ENCODE measurements around the gene CLPSL1.
A peak's percentile ranks its signal among the peaks of the same experiment; 100 is the strongest.
"Not testable (repeated sequence)": the region's sequence is repeated elsewhere in the genome, so short reads cannot be mapped to it uniquely, and the experiment has no call there.

The CLPSL1 gene

DNA sequence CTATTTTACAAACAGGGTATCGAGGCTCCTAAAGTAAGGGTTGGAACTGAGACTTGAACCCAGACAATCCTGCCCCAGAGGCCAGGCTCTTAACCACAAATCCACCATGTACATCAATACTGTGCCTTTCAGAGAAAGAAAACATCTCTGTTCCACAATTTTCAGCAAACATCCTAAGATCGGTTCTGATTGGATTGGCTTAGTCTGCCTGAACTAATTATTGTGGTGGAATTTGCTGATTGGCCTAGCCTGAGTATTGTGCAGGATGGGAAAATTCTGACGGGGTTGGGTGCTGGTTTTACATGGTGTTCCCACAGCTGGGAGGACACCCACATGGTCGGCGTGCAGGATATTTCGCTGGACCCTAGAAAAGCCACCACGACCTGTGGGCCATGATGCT, at the start of gene CLPSL1:
CLPSL1 (plus strand) TSS at position 301 of the 400 bp plus-strand sequence; CDS start at position 393, 92 bp downstream.
- no peak for DNase-seq

GRCh38 chr6:35731414-35731735, 49.4 kb upstream of the CLPSL1 start:
- peak; percentile 83 for DNase-seq

DNA sequence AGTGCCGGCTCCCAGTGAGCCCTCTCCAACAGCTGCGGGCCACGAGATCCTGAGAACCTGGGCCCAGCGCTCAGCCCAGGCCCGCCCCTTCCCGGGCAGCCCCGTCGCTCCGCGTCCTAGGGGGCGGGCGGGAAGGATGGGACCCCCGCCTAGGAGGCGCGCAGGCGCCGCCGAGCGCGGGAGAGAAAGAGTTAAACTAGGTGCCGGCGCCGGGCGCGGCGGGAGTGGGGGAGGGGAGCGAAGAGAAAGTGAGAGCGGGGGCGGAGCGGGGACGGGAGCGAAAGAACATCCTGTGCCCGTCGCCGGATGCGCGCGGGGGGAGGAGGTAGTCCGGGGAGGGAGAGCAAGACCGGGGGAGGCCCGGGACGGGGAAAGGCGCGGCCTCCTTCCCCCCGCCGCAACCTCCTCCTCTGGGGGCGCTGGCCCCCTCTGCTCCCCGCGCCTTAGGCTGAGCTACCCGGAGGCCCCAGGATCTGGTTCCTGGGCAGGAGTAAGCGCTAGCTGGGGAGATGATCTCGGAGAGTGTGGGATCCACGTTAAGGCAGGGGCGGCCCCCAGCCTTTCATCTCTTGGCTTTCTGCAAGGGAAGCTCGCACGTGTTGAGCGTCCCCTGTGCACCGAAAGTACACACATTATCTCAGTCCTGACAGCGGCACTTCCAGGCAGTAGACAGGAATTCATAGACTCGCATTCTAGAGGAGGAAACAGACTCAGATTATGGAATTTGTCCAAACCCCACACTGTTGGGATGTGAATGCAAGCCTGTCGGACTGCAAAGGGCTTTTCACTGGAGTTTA, 48.9 kb upstream of the CLPSL1 start:
- DNase-seq = peak; percentile 77 to 86

DNA sequence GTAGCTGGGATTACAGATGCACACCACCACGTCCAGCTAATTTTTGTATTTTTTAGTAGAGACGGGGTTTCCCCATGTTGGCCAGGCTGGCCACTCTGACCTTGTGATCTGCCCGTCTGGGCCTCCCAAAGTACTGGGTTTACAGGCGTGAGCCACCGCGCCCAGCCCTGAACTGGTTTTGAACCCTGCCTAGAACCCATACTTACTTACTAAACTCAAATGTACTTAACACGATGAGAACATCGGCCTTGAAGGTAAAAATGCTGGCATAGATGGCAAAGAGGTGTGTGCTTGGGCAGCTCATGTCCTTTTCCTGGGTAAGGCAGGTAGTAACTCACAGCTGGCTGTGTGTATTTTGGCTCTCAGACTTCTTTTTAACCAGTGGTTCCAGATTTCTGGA, 47.2 kb upstream of the CLPSL1 start:
- DNase-seq = no peak

DNA sequence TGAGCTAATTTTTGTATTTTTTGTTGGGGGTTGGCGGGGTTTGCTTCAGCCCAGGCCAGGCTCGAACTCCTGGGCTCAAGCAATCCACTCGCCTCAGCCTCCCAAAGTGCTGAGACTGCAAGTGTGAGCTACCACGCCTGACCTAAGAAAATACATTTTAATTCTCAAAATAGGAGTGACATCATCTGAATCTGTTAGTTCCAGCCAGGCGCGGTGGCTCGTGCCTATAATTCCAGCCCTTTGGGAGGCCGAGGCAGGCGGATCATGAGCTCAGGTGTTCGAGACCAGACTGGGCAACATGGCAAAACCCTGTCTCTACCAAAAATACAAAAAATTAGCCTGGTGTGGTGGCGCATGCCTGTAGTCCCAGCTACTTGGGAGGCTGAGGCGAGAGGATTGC, 46.5 kb upstream of the CLPSL1 start:
- not testable (repeated sequence) for DNase-seq

GRCh38 chr6:35735452-35735851, 45.4 kb upstream of the CLPSL1 start:
- DNase-seq = no peak

- DNase-seq = peak in 1 of 2 experiments; percentile 33
These were observed 44.4 kb upstream of the CLPSL1 start for GRCh38 chr6:35736253-35736894.

GRCh38 chr6:35736982-35737412, 43.8 kb upstream of the CLPSL1 start, which contains the start of gene ARMC12:
ARMC12 (plus strand) TSS chr6:35737032; CDS start chr6:35737109, 77 bp downstream.
- no peak for DNase-seq

- DNase-seq = peak; percentile 35 to 87
These were observed 43.2 kb upstream of the CLPSL1 start for GRCh38 chr6:35737413-35738211.

DNA sequence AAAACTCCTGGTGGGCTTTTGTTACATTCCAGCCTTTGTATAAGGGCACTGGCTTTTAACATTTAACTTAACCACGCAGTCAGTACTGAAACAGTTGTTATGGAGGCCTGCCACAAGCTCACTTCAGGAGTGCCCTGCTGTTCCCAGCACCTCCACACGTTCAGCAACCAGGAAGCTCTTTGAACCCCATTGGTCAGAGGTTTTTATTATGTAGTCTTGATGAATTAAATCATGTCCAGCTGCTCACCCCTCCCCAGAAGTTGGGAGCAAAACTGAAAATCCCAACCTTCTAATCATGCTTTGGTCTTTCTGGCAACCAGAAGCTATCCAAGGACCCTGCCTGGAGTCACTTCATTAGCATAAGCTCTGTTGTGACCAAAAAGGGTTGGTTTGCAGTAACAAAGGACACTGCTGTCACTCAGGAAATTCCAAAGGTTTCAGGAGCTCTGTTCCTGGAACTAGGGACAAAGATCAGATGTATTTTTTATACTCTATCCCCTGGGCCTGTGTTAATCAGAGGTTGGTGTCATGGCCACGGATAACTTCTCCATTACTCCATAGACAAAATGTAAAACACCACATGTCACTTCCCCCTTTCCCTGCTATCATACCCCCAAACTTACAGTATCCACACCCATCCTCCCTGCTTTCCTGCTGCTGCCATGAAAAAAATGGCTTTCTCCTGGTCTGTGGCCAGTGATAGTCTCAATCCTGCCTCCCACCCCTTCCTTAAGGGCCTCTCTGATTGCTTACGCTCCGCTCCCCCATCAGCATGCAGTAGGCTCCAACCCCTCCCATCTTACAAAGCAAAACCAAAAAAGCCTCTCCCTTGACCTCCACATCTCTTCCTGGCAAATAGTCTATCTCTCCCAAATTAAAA, 40.9 kb upstream of the CLPSL1 start:
- no peak for DNase-seq

DNA sequence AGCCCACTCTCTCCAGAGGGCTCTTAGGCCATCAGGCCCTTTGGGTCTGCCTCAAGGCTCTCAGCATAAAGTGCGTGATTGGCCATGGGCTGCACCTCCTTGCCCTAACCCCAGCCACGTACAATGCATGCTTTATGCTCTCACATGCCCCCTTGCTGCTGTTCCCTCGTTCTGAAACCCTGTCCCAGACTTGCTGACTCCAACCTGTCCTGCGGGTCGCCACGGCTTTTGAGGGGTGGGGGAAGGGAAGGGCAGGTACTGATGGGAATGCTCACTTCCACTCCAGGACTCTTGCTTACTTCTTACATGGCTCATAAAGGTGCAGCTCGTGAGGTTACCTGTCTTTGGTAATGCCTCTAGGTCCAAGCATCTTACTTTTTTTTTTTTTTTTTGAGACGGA, 38.0 kb upstream of the CLPSL1 start:
- DNase-seq = no peak

GRCh38 chr6:35745509-35745908, 35.3 kb upstream of the CLPSL1 start:
- DNase-seq = no peak

- no peak for DNase-seq
These were observed 34.3 kb upstream of the CLPSL1 start for GRCh38 chr6:35746516-35746915.

GRCh38 chr6:35747877-35748276, 32.9 kb upstream of the CLPSL1 start:
- no peak for DNase-seq

- no peak for DNase-seq
These were observed 30.3 kb upstream of the CLPSL1 start for GRCh38 chr6:35750557-35750956.

DNA sequence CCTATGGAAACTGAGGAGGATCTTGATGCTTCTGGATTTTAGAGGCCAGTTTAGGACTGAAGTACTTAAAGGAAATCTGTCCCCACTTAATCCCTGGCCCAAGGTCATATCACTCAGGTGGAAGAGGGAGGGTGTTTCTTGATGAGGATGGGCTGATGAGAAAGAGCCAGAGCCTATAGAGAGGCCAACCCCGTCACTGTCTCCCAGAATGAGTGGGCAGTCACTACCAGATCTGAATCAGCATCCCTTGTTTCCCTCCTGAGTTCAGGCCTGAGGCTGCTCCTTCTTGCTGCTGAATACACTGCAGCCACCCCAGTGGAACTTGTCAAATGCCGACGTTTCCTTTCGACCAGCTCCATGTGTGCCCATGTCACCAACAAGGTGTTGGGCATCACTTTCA, 29.2 kb upstream of the CLPSL1 start:
- DNase-seq = no peak

GRCh38 chr6:35752330-35752729, 28.5 kb upstream of the CLPSL1 start:
- no peak for DNase-seq

DNA sequence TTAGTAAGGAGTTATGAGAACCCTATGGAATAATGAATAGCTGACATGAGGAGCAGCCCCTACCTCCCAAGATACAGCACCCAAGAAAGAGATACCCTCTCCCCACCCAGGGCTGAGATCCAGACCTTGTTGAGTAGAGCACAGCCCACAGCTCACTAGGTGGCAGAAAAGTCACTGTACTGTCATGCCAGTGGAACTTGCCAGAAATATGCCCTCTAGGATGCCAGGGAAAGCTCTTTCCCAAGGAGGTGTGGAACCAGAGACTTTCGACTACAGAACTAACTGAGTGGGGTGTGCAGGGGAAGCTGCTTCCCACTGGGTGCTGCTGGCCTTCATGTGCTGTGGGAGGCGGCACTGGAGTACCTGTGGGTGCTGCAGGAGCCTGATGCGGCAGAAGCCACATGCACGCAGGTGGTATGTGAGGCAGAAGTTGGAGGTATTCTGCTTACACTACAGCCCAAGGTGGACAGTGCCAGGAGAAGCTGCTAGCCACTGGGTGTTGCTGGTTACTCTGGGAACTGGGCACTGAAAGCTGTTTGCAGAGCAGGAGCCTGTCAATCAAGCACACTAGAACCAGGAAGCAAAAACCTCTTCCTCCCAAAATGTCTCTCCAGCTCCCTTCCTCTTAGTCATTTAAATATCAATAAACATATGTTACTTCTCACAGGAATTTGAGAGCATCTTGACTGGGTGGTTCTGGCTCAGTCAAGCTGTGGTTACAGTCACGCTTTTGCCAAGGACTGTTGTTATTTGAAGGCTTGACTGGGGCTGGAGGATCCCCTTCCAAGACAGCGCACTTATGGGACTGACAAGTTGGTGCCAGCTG, 26.2 kb upstream of the CLPSL1 start:
- no peak for DNase-seq

DNA sequence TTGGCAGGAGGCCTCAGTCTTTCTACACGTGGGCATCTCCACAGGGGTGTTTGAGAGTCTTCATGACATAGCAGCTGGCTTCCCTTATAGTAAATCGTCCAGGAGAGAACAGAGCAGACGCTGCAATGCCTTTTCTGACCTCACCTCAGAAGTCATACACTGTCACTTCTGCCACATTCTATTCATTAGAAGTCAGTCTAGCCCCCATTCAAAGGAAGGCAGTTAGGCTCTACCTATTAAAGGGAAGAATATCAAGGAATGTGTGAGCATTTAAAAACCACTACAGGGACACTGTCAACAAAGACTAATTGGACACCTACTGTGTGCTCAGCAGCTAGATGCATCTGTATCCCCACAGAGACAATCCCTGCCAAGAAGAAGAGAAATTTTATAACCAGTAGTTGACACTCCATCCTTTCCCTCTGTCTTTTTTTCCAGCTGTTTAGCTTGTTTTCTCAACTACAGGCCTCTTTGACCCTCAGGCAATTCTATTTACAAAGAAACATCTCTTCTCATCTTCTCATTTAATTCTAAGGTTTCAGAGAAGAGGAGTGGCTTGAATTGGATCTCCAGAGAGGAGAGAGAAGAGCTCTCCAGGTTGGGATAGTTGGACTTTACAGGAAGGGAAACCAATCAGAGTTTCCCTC, 25.4 kb upstream of the CLPSL1 start:
- no peak for DNase-seq

DNA sequence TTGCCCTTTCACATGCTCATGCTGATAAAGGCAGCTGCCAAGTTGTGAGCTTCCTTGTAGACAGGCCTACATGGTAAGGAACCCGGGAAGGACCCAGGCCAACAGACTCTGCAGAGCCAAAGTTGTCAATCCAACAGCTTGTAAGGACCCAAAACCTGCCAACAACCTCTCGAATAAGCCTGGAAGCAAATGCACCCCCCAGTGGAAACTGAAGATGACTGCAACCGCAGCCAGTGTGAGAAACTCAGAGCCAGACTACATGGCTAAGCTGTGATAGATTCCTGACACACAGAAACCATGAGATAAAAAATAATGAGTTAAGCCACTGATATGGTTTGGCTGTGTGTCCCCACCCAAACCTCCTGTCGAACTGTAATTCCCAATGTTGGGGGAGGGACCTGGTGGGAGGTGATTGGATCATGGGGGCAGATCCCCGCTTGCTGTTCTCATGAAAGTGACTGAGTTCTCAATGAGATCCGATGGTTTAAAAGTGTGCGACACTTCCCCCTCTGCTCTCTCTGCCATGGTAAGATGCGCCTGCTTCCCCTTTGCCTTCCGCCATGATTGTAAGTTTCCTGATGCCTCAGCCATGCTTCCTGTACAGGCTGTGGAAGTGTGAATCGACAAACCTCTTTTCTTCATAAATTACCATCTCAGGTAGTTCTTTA, 23.2 kb upstream of the CLPSL1 start:
- peak in 1 of 2 experiments; percentile 14 for DNase-seq

DNA sequence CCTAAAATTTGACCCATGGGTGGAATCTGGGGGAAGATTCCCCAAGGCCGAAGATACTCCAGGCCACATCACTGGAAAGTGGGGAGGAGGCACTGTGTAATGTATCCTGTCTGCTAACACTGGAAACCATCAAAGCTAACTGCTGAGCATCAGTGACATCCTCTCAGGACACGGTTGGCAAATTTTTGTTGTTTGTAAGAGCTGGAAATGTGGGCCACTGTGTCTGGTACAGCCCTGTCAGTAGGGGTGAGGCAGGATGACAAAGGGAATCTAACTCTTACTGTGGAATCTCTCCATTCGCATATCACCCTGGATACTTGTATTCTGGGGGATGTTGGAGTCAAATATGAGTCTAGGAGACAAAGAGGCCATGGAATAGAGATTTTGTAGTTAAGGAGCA, 21.4 kb upstream of the CLPSL1 start:
- DNase-seq = no peak

Measured in SW 1271 (cell line).